GM19467 (cell line): ENCODE data around the gene TUBB.
"Not testable (repeated sequence)": the region's sequence is repeated elsewhere in the genome, so short reads cannot be mapped to it uniquely, and the experiment has no call there.

Experiments used
- ATAC-seq: cut with Tn5 transposase; IDR thresholded peaks from one replicate; pipeline ENCODE4 v1.9.1; 2021; ENCODE audit warnings: mild to moderate bottlenecking, moderate library complexity; ENCODE audit not compliant: unreplicated experiment

TUBB gene

DNA sequence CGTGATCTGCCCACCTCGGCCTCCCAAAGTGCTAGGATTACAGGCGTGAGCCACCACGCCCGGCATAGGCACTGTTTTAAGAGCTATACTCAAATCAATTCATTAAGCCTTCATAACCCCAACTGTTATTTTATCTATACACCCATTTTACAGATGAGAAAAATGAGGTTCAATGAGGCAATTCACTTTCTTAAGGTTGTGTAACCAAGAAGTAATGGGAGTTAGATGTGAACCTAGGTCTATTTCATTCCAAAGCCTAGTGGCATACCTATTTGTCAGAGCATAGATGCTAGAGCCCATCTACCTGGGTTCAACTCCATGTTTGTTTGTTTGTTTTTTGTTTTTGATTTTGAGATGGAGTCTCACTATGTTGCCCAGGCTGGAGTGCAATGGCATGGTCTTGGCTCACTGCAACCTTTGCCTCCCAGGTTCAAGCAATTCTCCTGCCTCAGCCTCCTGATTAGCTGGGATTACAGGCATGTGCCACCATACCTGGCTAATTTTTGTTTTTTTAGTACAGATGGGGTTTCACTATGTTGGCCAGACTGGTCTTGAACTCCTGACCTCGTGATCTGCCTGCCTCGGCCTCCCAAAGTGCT, 36.4 kb downstream of the TUBB start:
- not testable (repeated sequence) for ATAC-seq

GRCh38 chr6:30757261-30757904, 37.2 kb downstream of the TUBB start:
- no peak for ATAC-seq

GRCh38 chr6:30759575-30760239, 39.6 kb downstream of the TUBB start:
- no peak for ATAC-seq

- ATAC-seq: no peak
Observed at GRCh38 chr6:30760549-30760948, 40.4 kb downstream of the TUBB start.

- no peak for ATAC-seq
Observed at GRCh38 chr6:30761791-30762429, 41.8 kb downstream of the TUBB start.

DNA sequence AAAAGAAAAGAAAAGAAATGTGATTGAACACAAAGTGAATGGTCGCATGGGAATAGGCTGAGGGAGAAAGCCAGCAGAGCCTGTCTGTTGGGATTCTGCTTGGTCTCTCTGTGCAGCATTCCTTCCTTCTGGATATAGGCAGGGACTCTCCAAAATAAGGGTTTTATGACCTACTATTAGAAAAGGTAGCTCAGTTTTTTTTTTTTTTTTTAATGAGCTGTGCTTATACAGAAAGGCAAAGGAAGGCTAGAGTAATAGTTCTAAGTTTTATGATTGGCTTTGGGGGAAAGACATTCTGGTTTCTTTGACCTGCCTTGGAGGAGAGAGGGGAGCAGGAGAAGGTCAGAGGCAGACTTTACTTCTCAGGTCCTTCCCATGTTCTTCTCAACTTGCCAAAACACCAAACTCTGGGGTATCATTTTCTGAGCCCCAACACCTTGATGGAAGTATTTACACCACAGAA, 43.0 kb downstream of the TUBB start:
- no peak for ATAC-seq

GRCh38 chr6:30763618-30764489, 43.7 kb downstream of the TUBB start:
- ATAC-seq: peak; percentile 34

- not testable (repeated sequence) for ATAC-seq
Observed at GRCh38 chr6:30764490-30765043, 44.4 kb downstream of the TUBB start.

DNA sequence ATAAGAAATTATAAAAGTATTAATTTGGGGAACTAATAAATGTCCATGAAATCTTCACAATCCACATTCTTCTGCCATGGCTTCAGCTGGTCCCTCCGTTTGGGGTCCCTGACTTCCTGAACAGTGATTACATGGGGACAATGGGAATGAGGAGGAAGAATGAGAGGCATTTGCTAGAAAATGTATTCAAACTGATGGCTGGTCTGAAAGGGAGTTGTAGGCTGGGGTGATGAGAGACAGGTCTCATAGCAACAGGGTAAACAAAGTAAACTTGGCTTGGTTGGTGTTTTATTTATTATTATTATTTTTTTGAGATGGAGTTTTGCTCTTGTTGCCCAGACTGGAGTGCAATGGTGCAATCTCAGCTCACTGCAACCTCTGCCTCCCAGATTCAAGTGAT, 45.3 kb downstream of the TUBB start:
- not testable (repeated sequence) for ATAC-seq

GRCh38 chr6:30766461-30767157, 46.5 kb downstream of the TUBB start:
- no peak for ATAC-seq

- ATAC-seq: peak; percentile 45
Observed at GRCh38 chr6:30767158-30767943, 47.2 kb downstream of the TUBB start.

DNA sequence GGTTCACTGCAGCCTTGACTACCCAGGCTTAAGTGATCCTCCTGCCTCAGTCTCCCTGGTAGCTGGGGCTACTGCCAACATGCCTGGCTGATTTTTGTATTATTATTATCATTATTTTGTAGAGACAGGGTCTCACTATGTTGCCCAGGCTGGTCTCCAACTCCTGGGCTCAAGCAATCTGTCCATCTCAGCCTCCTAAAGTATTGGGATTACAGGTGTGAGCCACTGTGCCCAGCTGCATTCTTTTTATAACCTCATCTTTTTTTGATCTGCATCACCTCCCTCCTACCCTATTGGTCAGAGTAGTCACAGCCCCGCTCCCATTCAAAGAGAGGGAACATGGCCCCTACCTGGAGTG, 47.8 kb downstream of the TUBB start:
- no peak for ATAC-seq

DNA sequence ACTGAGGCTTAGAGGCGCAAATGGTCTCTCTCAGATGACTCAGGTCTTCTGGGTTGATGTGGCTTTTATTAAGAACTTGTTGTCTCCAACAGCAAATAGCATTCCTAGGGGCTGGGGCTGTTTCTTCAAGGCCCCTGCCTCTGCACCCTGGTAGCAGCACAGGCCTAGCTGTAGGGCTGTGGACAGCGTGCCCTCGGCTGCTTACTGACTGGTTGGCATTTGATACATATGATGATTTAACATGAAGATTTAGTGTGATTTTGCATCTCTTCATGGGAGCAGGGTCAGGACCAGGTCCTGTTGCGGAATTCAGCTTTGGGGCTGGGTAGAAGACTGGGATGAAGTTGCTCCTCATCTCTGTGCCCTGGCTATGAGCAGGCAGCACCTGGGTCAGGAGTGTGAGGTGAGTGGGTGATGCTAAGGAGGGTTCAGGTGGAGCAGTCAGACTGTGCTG, 48.5 kb downstream of the TUBB start:
- no peak for ATAC-seq

GRCh38 chr6:30769088-30769852, 49.1 kb downstream of the TUBB start:
- ATAC-seq: no peak

- ATAC-seq: no peak
Observed at GRCh38 chr6:30769853-30770524, 49.8 kb downstream of the TUBB start.

GRCh38 chr6:30770592-30770991, 50.4 kb downstream of the TUBB start:
- no peak for ATAC-seq

GRCh38 chr6:30774701-30775100, 54.5 kb downstream of the TUBB start:
- no peak for ATAC-seq
